Adrenal gland (tissue), 12 donors: ENCODE results near the gene MAN1C1. TPM values are rescaled to one million over a fixed set of nuclear protein-coding genes. Genes with fewer than 3 reads are reported as not detected.

ENCODE experiments used
- DNase-seq, 7 donors: peaks; one replicate each; pipeline ENCODE4 v3.0.0-alpha.2; 2019 to 2020
- H3K27ac ChIP-seq, 5 donors: fragments of 200-600 bp; sonication (generic) in 4 of 5; 1 replicate in 3 of 5; 2 replicates in 2 of 5; pipeline versions ENCODE4 v1.5.1 to v1.8.0; 2016 to 2020; ENCODE audit warnings: mild to moderate bottlenecking in 1 of 5
- H3K27me3 ChIP-seq: fragments of 200-600 bp; 2 replicates; pipeline ENCODE4 v1.8.0; 2021
- H3K36me3 ChIP-seq, 2 donors: fragments of 200-600 bp; replicated peaks in 1 of 2; 1 replicate in 1 of 2; 2 replicates in 1 of 2; pipeline versions ENCODE4 v1.5.1 to v1.8.0; 2018 to 2022
- H3K4me1 ChIP-seq, 2 donors: fragments of 200-600 bp; replicated peaks in 1 of 2; 1 replicate in 1 of 2; 2 replicates in 1 of 2; pipeline versions ENCODE4 v1.5.1 to v1.8.0; 2018 to 2021
- H3K4me3 ChIP-seq, 4 donors: fragments of 200-600 bp; sonication (generic) in 3 of 4; one replicate each; pipeline ENCODE4 v1.5.1; 2016 to 2018
- H3K9me3 ChIP-seq, 3 donors: fragments of 200-600 bp; sonication (generic) in 1 of 3; replicated peaks in 1 of 3; 1 replicate in 2 of 3; 2 replicates in 1 of 3; pipeline versions ENCODE4 v1.5.1 to v1.8.0; 2016 to 2021
- POLR2A ChIP-seq, 2 donors: fragments of 450-650 bp; IDR thresholded peaks; one replicate each; pipeline ENCODE4 v1.6.1; 2017; ENCODE audit warnings: antibody characterized with exemption in 2 of 2, mild to moderate bottlenecking in 2 of 2, moderate library complexity in 1 of 2
- WGBS, 4 donors: extraction: QIAGEN DNeasy Blood & Tissue Kit in 2 of 4; methylation state at CpG; one replicate each; pipeline versions ENCODE4 v1.1.5 to v1.1.7; 2013 to 2017; 5-methylcytosine and 5-hydroxymethylcytosine counted together
- intact Hi-C, 2 donors: fragments of 100-400 bp; cut with DNase I; formaldehyde crosslinking; loops; one replicate each; pipeline versions ENCODE4 v1.14.1 to v1.15.0; 2022 to 2023
- polyA plus RNA-seq, 3 donors: library from polyadenylated mRNA; stranded (reverse); fragments of 200-250 nt in 2 of 3; fragments of 350-450 nt in 1 of 3; fragmentation: Illumina TruSeq in 1 of 3; extraction: RNeasy Lipid Tissue Mini Kit (QIAGEN cat#74804) in 1 of 3; gene quantifications; one replicate each; pipeline ENCODE4 v1.2.3, GENCODE V29; 2013 to 2014
- total RNA-seq, 9 donors: library from RNA; depleted of rRNA in 4 of 9; stranded (reverse); fragments of >200 nt in 4 of 9; fragments of 120-200 nt in 1 of 9; fragmentation: NEBNext Ultra II Directional in 1 of 9; extraction: Animal tissue kit (Norgen Biotek cat#: 25700) in 1 of 9; gene quantifications; one replicate each; pipeline versions ENCODE4 v1.1.0 to v1.2.4, GENCODE V29; 2013 to 2023
- TF ChIP-seq, protein P1 (sequence below), 6 experiments: fragments of 450-650 bp in 4 of 6; fragments of 200-600 bp in 2 of 6; sonication (generic) in 1 of 6; IDR thresholded peaks; 1 replicate in 5 of 6; 2 replicates in 1 of 6; pipeline versions ENCODE4 v1.5.1 to v1.8.0; 2016 to 2021; ENCODE audit warnings: antibody characterized with exemption in 6 of 6, mild to moderate bottlenecking in 2 of 6, moderate library complexity in 1 of 6
- donor health status: healthy with polysubstance abuse.
- donor health status: Bipolar disorder and iron deficiency.
- donor health status: DM: yes; HTN: yes; CAD: no.
- donor health status: DM: no; HTN: no; CAD: no.
- donor health status: DM: no; HTN: no; CAD: no.
- donor health status: DM: yes; HTN: yes; CAD: no.

Gene MAN1C1
- total and polyA plus RNA-seq, 12 donors, result 2.7 to 58.7 (median 27.7) TPM

DNA sequence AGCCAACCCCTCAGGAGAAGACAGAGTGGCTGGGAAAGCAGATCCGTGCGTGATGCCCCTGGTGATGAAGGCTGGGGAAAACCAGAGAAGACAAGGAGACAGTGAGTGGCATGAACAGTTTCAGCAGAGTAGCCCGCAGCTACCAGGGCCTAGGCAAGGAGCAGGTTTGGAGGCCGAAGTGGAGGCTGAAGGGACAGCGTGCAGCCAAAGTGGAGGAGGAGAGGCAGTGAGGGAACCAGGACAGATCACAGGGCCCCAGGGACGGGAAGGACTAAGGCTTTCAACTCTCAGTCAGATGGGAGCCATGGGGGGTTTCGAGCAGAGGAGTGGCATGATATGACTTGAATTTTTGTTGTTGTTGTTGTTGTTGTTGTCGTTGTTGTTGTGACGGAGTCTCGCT lies 123.5 kb downstream of the MAN1C1 start:
- Histone ChIP-seq H3K9me3 (no peaks in the 10 kb centered on the region), H3K36me3 (no peaks in the 10 kb centered on the region), H3K4me3 (no peak overlapping the region), H3K4me1 (peaks cover 16 to 24% of the 10 kb centered on the region in 2 donors), H3K27ac (no peak overlapping the region), H3K27me3 (no peaks in the 10 kb centered on the region)
- WGBS, 4 donors, result 96 to 97% (median 97%) methylated on average over 10 of the region's 10 CpGs
- no peak for DNase-seq
- TF ChIP-seq, protein P1, sequence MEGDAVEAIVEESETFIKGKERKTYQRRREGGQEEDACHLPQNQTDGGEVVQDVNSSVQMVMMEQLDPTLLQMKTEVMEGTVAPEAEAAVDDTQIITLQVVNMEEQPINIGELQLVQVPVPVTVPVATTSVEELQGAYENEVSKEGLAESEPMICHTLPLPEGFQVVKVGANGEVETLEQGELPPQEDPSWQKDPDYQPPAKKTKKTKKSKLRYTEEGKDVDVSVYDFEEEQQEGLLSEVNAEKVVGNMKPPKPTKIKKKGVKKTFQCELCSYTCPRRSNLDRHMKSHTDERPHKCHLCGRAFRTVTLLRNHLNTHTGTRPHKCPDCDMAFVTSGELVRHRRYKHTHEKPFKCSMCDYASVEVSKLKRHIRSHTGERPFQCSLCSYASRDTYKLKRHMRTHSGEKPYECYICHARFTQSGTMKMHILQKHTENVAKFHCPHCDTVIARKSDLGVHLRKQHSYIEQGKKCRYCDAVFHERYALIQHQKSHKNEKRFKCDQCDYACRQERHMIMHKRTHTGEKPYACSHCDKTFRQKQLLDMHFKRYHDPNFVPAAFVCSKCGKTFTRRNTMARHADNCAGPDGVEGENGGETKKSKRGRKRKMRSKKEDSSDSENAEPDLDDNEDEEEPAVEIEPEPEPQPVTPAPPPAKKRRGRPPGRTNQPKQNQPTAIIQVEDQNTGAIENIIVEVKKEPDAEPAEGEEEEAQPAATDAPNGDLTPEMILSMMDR (IDR thresholded peaks at IDR 0.05), result no peak
- TF ChIP-seq POLR2A (IDR thresholded peaks at IDR 0.05), result no peak
- intact Hi-C loops, result no loop called here

DNA sequence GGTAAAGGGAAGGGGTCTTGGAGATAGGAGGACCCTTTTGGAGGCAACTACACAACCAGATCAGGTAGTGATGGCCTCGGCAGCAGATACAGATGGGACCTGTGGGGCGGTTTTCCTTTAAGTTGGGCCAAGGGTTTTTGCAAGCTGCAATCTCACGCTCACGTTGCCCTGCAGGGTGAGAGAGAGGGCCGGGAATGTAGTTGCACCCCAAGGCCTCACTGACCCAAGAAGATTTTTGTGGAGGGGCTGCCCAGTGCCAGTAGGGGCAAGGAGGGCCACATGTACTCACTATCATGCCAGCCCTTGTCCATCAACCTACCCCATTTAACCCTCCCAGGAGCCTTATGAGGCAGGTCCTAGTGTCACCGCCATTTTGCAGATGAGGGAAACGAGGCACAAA lies 125.7 kb downstream of the MAN1C1 start:
- WGBS, 4 donors, result 98 to 100% (median 99%) methylated on average over 2 to 7 of the region's 7 CpGs
- no peaks in the 10 kb centered on the region for H3K27me3 ChIP-seq
- no peaks in the 10 kb centered on the region for H3K36me3 ChIP-seq
- peak overlapping the region in 1 of 5 donors; percentile 95 for H3K27ac ChIP-seq
- no peak for TF ChIP-seq POLR2A (IDR thresholded peaks at IDR 0.05)
- TF ChIP-seq, protein P1 (IDR thresholded peaks at IDR 0.05), result no peak
- no peak overlapping the region for H3K4me3 ChIP-seq
- DNase-seq, result no peak
- no peaks in the 10 kb centered on the region for H3K9me3 ChIP-seq
- intact Hi-C loops, result no loop called here
- peaks cover 16 to 25% of the 10 kb centered on the region in 2 donors for H3K4me1 ChIP-seq

DNA sequence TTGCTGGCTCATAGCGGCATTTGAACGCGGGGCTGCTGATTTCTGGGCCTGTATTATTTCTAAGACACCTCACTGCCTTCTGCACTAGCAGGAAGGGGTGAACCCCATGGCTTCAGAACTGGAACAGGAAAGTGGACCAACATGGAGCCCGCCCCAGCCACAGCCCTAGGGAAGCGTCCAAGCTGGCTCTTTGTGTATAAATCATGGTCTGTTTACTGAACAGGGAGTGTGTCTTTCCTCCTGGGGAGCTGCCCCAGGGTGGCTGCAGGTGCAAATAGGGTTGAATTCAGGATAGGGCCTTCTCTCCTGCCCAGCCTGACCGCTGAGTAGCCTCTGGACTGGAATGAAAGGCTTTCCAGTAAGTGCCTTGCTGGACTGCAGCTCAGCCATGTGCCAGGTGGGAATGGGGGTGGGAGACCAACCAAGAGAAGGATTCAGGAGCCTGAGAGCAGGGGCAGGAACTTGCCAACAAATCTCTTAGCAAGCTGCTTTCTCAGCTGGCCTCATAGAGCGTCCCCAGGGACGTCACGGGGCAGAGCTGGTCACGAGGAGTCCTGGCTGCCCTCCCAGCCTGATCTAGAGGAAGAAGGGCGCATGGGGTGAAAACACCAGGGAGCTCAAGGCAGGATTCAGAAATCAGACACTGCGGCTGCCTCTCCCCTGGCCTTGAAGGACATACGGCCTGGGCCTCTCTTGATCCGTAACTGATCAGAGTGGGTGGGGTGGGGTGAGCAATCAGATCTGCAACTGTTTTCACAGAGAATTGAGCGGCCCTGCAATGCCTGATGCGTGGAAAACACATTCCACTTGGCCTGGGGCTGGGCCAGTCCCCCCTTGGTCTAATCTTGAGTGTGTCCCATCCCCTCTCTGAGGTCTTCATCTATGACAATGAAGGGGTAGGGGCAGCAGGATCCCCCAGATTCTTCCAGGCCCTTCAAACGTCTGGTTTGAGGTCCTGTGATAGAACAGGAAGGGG lies 126.9 kb downstream of the MAN1C1 start:
- H3K27ac ChIP-seq, result peak overlapping the region; percentile 78 to 95 (median 86)
- TF ChIP-seq, protein P1 (IDR thresholded peaks at IDR 0.05), result no peak
- TF ChIP-seq POLR2A (IDR thresholded peaks at IDR 0.05), result peak in 1 of 2 donors; percentile 50
- WGBS, 4 donors, result 43 to 56% (median 45%) methylated on average over 6 to 17 of the region's 17 CpGs
- no peaks in the 10 kb centered on the region for H3K9me3 ChIP-seq
- no peak overlapping the region for H3K4me3 ChIP-seq
- no peaks in the 10 kb centered on the region for H3K36me3 ChIP-seq
- intact Hi-C loops, result no loop called here
- no peaks in the 10 kb centered on the region for H3K27me3 ChIP-seq
- peaks cover 16 to 25% of the 10 kb centered on the region in 2 donors for H3K4me1 ChIP-seq
- DNase-seq, result peak; percentile 90 to 97 (median 95)

DNA sequence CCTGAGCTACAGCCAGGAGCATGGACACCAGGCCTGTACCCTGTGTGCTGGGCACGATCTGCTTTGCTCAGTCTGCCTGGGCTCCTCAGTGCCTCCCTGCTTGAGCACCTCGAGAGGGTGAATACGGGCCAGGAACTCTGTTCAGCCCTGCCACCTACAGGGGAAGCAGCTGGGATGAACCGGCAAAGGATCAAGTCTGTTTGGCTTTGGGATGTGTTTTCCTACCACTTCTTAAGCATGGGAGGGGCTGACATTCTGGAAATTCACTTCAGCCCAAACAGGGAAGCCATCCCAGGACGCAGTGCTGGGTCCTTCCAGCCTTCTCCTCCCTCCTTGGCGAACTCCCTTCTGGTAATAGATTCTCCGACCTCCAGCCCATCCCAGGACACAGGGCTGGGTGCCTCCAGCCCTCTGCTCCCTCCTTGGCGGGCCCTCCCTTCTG lies 127.6 kb downstream of the MAN1C1 start:
- H3K4me1 ChIP-seq, result peaks cover 16 to 25% of the 10 kb centered on the region in 2 donors
- TF ChIP-seq, protein P1 (IDR thresholded peaks at IDR 0.05), result peak; percentile 17 to 65 (median 55)
- TF ChIP-seq POLR2A (IDR thresholded peaks at IDR 0.05), result no peak
- no peak overlapping the region for H3K4me3 ChIP-seq
- no peaks in the 10 kb centered on the region for H3K36me3 ChIP-seq
- intact Hi-C loops, result no loop called here
- DNase-seq, result peak; percentile 70 to 91 (median 83)
- no peaks in the 10 kb centered on the region for H3K27me3 ChIP-seq
- peak overlapping the region; percentile 75 to 95 (median 86) for H3K27ac ChIP-seq
- WGBS, 4 donors, result 33 to 42% (median 39%) methylated on average over 6 to 8 of the region's 8 CpGs
- H3K9me3 ChIP-seq, result no peaks in the 10 kb centered on the region
